NT2/D1 (cell line): ENCODE results near the gene IL16.

Experiments used
- DNase-seq: peaks from one replicate; pipeline ENCODE4 v3.0.0-alpha.2; 2011; ENCODE audit warnings: low read depth, low spot score
- H3K27me3 ChIP-seq: 2 replicates; pipeline ENCODE4 v1.6.0; 2011; ENCODE audit warnings: mild to moderate bottlenecking; ENCODE audit not compliant: insufficient read length, insufficient read depth
- H3K36me3 ChIP-seq: 2 replicates; pipeline ENCODE4 v1.6.1; 2011; ENCODE audit warnings: mild to moderate bottlenecking, low read length, mixed read lengths; ENCODE audit not compliant: insufficient read depth, insufficient read length
- H3K4me1 ChIP-seq: 2 replicates; pipeline ENCODE4 v1.5.1; 2011; ENCODE audit not compliant: insufficient read depth, insufficient read length
- H3K4me3 ChIP-seq: 2 replicates; pipeline ENCODE4 v1.5.1; 2011; ENCODE audit warnings: low read depth; ENCODE audit not compliant: insufficient read length
- H3K9ac ChIP-seq: 2 replicates; pipeline ENCODE4 v1.6.0; 2011; ENCODE audit warnings: low read depth; ENCODE audit not compliant: insufficient read length
- H3K9me3 ChIP-seq: 2 replicates; pipeline ENCODE4 v1.5.1; 2011; ENCODE audit warnings: mild to moderate bottlenecking, low read length; ENCODE audit not compliant: insufficient read depth
- SUZ12 ChIP-seq: IDR thresholded peaks from 2 replicates; pipeline ENCODE4 v1.6.1; 2011; ENCODE audit not compliant: insufficient read length, insufficient read depth; ENCODE audit errors: extremely low read depth
- YY1 ChIP-seq: IDR thresholded peaks from 2 replicates; pipeline ENCODE4 v1.6.1; 2011; ENCODE audit not compliant: insufficient read length, insufficient read depth
- ZNF274 ChIP-seq: IDR thresholded peaks from 2 replicates; pipeline ENCODE4 v1.6.1; 2011; ENCODE audit warnings: mild to moderate bottlenecking, low read depth, low read length

IL16 gene

DNA sequence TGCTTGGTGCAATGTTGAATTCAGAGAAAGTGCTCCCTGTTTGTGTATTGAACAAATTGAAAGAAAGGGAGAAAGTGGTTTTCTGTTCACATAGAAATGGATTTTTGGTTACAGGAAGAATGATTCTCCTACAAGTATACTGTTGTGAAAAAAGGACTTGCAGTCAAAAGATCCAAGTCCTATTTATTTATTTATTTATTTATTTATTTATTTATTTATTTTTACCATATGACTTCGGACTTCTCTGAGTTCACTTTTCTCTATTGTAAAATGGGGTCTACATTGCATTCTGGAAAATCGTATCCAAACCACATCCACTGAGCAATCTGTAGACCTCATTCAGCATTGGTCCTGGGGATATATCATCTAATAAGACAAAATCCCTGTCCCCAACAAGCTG lies 81.2 kb downstream of the IL16 start:
- Histone ChIP-seq H3K9me3 (peaks cover 24% of the 10 kb centered on the region), H3K27me3 (no peaks in the 10 kb centered on the region), H3K9ac (no peak overlapping the region), H3K36me3 (no peaks in the 10 kb centered on the region), H3K4me3 (no peak overlapping the region), H3K4me1 (no peaks in the 10 kb centered on the region)
- TF ChIP-seq YY1, result no peak
- no peak for DNase-seq

DNA sequence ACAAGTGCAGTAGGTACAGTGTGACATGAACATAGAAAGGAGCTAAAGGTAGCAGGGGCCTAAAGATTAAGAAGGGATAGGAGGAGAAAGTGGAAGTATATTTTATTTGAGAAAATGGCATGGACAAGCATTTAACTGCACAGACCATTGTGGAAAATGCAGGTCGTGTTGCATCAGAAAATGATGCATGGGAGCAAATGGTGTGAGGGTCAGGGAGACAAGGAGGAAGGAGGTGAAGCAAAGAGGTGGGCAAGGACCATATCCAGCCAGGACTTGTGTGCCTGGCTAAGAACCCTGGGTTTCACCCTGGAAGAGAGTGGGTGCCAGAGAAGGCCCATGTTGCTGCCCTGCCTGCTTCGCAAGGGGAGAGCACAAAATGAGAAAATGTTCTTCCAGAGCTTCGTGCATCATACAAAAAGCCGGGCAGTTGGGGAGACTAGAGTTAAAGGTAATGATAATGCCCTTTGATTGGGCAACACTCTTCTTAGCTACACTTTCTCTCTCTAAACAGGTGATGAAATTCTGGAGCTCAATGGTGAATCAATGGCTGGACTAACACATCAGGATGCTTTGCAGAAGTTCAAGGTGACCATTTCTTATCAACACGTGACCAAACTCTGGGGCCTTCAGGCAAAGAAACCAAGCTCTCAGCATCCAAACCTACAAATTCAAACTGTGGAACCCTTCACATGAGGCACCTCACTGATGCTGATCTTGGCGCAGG lies 81.8 kb downstream of the IL16 start:
- Histone ChIP-seq H3K4me1 (no peaks in the 10 kb centered on the region), H3K4me3 (no peak overlapping the region), H3K36me3 (no peaks in the 10 kb centered on the region), H3K27me3 (no peaks in the 10 kb centered on the region), H3K9me3 (peaks cover 24% of the 10 kb centered on the region), H3K9ac (no peak overlapping the region)
- no peak for DNase-seq
- TF ChIP-seq ZNF274, result no peak
- no peak for TF ChIP-seq YY1
- TF ChIP-seq SUZ12, result no peak

DNA sequence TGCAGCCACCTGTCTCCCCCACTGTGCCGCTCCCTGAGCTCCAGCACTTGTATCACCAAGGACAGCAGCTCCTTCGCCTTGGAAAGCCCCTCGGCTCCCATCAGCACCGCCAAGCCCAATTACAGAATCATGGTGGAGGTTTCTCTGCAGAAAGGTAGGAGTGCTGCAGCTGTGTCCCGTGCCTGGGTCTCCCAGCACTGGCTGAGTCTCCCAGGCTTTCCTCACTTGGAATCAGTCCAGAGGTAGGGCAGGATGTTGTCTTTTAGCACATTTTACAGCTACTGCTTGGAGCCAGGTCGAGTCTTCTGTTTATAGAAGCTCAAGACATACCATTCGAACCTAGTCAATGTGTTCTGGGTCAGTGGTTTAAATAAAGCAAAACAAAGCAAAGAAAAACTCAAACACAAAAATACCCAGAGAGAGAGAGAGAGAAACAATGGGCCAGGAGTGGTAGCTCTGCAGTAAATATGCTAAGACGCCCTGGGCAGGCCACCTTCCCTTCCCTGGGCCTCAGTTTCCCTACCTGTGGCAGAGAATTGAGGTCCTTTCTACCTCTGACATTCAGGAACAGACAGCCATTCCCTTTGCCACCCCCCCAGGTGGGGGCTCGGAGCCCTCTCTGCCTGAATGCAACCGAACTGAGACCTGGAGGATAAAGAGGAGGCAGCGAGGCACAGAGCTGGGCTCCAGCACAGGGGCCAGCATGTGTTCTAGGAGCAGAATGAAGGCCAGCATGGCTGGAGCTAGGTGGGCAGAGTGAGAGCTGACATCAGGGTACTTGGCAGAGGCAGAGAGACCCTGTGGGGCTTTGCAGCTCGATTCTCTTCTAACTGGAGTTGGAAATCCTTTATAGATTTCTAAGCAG lies 83.2 kb downstream of the IL16 start:
- TF ChIP-seq SUZ12 (no peak), YY1 (no peak), ZNF274 (no peak)
- DNase-seq, result no peak
- no peaks in the 10 kb centered on the region for H3K36me3 ChIP-seq
- H3K4me3 ChIP-seq, result no peak overlapping the region
- no peaks in the 10 kb centered on the region for H3K4me1 ChIP-seq
- no peaks in the 10 kb centered on the region for H3K27me3 ChIP-seq
- no peak overlapping the region for H3K9ac ChIP-seq
- peaks cover 24% of the 10 kb centered on the region for H3K9me3 ChIP-seq

DNA sequence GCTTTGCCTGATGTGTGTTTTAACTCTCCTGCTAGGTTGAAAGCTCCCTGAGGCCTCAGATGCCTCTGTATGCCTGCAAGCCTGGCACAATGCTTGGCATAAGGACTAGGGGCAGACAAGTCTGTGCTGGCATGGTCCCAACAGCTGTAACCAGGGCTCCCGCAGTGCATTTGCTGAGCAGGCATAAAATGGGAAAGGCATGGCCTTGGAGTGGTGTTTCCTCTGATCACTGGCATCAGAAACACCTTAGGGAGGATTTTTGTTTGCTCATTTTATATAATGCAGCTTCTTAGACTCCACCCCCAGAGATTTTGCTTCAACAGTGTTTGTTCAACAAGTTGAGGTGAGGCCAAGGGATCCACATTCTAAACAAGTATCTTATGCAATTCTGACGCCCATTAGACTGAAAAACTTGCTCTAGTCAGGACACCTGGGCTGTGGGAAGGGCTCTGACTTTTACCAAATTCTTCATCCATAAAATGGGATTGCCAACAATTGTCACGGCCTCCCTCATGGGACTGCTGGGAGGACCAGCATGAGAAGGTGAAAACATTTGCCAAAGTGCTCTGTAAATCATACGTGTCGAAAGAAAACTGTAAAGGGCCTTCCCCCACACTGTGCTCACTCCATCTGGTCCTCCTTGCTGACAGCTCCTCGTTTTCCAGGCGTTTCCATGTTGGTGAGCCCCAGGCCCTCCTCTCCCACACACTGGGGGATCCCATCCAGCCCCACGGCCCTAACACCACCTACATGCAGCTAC lies 84.2 kb downstream of the IL16 start:
- Histone ChIP-seq H3K4me1 (no peaks in the 10 kb centered on the region), H3K4me3 (no peak overlapping the region), H3K9me3 (peaks cover 24% of the 10 kb centered on the region), H3K27me3 (no peaks in the 10 kb centered on the region), H3K36me3 (no peaks in the 10 kb centered on the region), H3K9ac (no peak overlapping the region)
- DNase-seq, result no peak
- TF ChIP-seq YY1, result no peak
- TF ChIP-seq ZNF274, result no peak
- TF ChIP-seq SUZ12, result no peak

DNA sequence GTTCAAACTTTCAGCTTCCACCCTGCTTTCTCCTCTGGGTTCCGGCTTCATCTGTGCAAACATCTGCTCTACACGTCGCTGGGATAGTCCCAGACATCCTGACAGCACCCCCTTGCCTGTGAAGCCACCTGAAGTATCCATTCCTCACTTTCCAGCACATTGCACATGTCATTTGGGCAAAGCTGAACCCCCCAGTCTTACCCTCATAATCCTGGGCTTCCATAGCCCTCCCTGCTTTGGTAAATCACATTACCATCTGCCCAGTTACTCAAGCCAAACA lies 84.7 kb downstream of the IL16 start:
- Histone ChIP-seq H3K36me3 (no peaks in the 10 kb centered on the region), H3K4me1 (no peaks in the 10 kb centered on the region), H3K9ac (no peak overlapping the region), H3K4me3 (no peak overlapping the region), H3K27me3 (no peaks in the 10 kb centered on the region), H3K9me3 (peaks cover 18% of the 10 kb centered on the region)
- DNase-seq, result no peak
- no peak for TF ChIP-seq SUZ12
- no peak for TF ChIP-seq ZNF274
- no peak for TF ChIP-seq YY1

DNA sequence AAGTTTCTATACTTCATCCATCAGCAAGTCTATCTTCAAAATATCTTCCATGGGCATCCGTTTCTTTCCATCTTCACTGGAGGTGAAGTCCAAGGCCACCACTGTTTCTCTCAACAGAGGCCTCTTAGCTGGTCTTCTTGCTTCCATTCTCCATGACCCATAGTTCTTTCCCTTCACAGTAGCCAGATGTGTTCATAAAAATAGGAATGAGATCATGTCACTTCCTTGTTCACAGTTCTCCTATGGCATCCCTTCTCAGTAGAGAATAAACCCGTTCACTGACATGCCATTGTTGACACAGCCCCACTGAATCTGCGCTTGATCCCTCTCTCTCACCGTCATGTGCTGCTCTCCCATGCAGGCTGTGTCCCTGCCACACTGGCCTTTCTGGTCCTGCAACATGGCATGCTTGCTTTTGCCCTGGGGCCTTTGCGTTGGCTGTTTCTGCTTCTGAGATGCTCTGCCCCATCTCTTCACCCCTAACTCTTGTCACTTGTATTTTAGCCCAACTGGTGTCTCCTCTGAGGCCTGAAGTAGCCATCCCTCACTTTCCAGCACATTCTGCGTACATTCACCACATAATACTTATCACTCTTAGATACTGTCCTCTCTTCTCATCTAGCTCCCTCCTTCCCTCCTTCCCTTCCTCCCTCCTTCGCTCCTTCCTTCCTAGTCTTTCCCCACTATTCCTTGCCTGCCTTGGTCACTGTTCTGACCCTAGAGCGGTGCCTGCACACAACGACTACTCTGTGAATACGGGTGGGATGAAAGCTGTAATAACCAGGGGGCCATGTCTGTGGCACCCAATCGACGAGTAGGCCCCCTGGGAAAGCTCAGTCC lies 85.3 kb downstream of the IL16 start:
- Histone ChIP-seq H3K36me3 (no peaks in the 10 kb centered on the region), H3K4me3 (no peak overlapping the region), H3K9ac (no peak overlapping the region), H3K9me3 (peaks cover 13% of the 10 kb centered on the region), H3K4me1 (no peaks in the 10 kb centered on the region), H3K27me3 (no peaks in the 10 kb centered on the region)
- TF ChIP-seq SUZ12 (no peak), ZNF274 (no peak), YY1 (no peak)
- DNase-seq, result no peak

DNA sequence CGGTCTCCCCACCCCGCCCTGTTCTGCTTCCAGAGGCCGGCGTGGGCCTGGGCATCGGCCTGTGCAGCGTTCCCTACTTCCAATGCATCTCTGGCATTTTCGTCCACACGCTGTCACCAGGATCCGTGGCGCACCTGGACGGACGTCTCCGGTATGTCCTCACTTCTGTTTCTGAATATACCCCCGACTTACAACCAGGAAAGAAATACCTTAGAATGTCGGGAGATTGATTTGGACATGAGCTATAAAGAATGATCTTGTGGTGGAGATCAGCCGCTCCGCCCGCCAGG lies 85.9 kb downstream of the IL16 start:
- TF ChIP-seq ZNF274 (no peak), YY1 (no peak), SUZ12 (no peak)
- no peaks in the 10 kb centered on the region for H3K4me1 ChIP-seq
- H3K4me3 ChIP-seq, result no peak overlapping the region
- no peak for DNase-seq
- H3K9me3 ChIP-seq, result peaks cover 7% of the 10 kb centered on the region; the same call in 1 of the 2 replicates
- no peak overlapping the region for H3K9ac ChIP-seq
- H3K36me3 ChIP-seq, result no peaks in the 10 kb centered on the region
- H3K27me3 ChIP-seq, result no peaks in the 10 kb centered on the region
